ENCODE measurements around the gene ZNHIT1.

DNA sequence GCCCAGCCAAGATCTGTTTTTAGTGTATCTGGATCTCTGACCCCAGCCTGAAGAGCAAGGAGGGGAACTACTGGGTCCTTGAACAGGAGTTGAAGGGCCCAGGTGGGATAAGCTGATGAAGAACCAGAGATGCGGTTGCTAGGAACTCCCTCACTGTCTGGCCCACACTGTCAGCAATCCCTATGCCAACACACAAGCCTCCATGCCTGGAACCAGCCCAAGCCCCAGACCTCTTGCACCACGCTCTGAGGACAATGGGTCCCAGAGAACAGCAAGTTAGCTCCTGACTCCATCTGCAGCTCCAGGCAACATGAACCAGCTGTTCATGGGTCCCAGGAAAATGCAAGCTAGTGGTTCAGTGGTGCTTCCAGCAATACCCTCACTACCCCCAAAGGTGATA is 40.3 kb upstream of the ZNHIT1 start:
- TF ChIP-seq POLR2A (IDR thresholded peaks at IDR 0.05; ENCODE audit: low read depth, low read length), result no peak
- no peak for TF ChIP-seq POLR2AphosphoS5 (IDR thresholded peaks at IDR 0.05; ENCODE audit: low read depth, low read length)
- TF ChIP-seq TAF1 (IDR thresholded peaks at IDR 0.05; ENCODE audit: low read depth, low read length), result no peak
- no peak for TF ChIP-seq SPI1 (IDR thresholded peaks at IDR 0.05; ENCODE audit: low read depth, low read length)

Data from GM12891 (cell line).